HG02870 (cell line): ENCODE results near the gene SPRR4.
"Not testable (repeated sequence)": the region's sequence is repeated elsewhere in the genome, so short reads cannot be mapped to it uniquely, and the experiment has no call there.

Experiments
- ATAC-seq: cut with Tn5 transposase; IDR thresholded peaks from one replicate; pipeline ENCODE4 v1.9.1; 2021; ENCODE audit warnings: mild to moderate bottlenecking, moderate library complexity; ENCODE audit not compliant: unreplicated experiment

Gene SPRR4

DNA sequence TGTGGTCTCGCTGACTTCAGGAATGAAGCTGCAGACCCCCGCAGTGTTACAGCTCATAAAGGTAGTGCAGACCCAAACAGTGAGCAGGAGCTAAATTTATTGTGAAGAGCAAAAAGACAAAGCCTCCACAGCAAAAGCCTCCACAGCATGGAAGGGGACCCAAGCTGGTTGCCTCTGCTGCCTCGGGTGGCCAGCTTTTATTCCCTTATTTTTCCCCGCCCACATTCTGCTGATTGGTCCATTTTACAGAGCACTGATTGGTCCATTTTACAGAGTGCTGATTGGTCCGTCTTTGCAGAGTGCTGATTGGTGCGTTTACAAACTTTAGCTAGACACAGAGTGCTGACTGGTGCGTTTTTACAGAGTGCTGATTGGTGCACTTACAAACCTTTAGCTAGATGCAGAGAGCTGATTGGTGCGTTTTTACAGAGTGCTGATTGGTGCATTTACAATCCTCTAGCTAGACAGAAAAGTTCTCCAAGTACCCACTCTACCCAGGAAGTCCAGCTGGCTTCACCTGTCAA, 40.8 kb downstream of the SPRR4 start:
- ATAC-seq: not testable (repeated sequence)

DNA sequence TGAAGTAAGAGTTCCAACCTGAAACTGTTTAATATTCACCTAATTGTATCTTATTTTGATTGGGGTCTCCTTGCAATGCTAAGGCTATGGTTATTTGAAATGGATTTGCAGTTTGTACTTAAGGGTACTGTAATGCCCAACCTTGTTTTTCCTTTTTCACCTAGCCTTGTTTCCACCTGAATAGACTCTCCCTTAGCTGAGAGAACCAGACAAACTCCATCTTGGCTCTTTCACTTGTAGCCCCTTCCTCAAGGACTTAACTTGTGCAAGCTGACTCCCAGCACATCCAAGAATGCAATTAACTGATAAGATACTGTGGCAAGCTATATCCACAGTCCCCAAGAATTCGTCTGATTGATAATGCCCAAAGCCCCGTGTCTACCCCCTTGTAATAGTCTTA, 51.4 kb downstream of the SPRR4 start:
- ATAC-seq: not testable (repeated sequence)
